ENCODE data around the gene ERBB2. TPM values are rescaled to one million over a fixed set of nuclear protein-coding genes. Genes with fewer than 3 reads are reported as not detected.

ERBB2 gene
- total and polyA plus RNA-seq, 2 of the 13 experiments (the other 11 are each of a cell fraction or from before 2014, with no cell fraction given), result 57.7 to 64.1 TPM

GRCh38 chr17:39667945-39668924 is 31.6 kb upstream of the ERBB2 start, which contains the start of gene PNMT (continued):
- TF ChIP-seq LRRFIP1 (CRISPR knock-in tag; conservative IDR thresholded peaks at IDR 0.05), result no peak
- TF ChIP-seq MLX (CRISPR knock-in tag; IDR thresholded peaks at IDR 0.05), result peak; percentile 53; the same call in 1 of the 2 replicates
- TF ChIP-seq PHF8 (CRISPR knock-in tag; IDR thresholded peaks at IDR 0.05), result peak; percentile 77
- TF ChIP-seq ZNF281 (CRISPR knock-in tag; IDR thresholded peaks at IDR 0.05; ENCODE audit: borderline replicate concordance), result peak; percentile 12; the same call in 1 of the 2 replicates
- peak; percentile 51; the same call in 1 of the 2 replicates for TF ChIP-seq GMEB1 (CRISPR knock-in tag; IDR thresholded peaks at IDR 0.05; ENCODE audit: borderline replicate concordance)
- peak; percentile 58; the same call in 1 of the 2 replicates for TF ChIP-seq RFXAP (CRISPR knock-in tag; IDR thresholded peaks at IDR 0.05; ENCODE audit: borderline replicate concordance)
- TF ChIP-seq POGZ (CRISPR knock-in tag; IDR thresholded peaks at IDR 0.05), result no peak
- TF ChIP-seq PHB2 (IDR thresholded peaks at IDR 0.05; ENCODE audit: partially characterized antibody), result no peak
- TF ChIP-seq, protein P1, sequence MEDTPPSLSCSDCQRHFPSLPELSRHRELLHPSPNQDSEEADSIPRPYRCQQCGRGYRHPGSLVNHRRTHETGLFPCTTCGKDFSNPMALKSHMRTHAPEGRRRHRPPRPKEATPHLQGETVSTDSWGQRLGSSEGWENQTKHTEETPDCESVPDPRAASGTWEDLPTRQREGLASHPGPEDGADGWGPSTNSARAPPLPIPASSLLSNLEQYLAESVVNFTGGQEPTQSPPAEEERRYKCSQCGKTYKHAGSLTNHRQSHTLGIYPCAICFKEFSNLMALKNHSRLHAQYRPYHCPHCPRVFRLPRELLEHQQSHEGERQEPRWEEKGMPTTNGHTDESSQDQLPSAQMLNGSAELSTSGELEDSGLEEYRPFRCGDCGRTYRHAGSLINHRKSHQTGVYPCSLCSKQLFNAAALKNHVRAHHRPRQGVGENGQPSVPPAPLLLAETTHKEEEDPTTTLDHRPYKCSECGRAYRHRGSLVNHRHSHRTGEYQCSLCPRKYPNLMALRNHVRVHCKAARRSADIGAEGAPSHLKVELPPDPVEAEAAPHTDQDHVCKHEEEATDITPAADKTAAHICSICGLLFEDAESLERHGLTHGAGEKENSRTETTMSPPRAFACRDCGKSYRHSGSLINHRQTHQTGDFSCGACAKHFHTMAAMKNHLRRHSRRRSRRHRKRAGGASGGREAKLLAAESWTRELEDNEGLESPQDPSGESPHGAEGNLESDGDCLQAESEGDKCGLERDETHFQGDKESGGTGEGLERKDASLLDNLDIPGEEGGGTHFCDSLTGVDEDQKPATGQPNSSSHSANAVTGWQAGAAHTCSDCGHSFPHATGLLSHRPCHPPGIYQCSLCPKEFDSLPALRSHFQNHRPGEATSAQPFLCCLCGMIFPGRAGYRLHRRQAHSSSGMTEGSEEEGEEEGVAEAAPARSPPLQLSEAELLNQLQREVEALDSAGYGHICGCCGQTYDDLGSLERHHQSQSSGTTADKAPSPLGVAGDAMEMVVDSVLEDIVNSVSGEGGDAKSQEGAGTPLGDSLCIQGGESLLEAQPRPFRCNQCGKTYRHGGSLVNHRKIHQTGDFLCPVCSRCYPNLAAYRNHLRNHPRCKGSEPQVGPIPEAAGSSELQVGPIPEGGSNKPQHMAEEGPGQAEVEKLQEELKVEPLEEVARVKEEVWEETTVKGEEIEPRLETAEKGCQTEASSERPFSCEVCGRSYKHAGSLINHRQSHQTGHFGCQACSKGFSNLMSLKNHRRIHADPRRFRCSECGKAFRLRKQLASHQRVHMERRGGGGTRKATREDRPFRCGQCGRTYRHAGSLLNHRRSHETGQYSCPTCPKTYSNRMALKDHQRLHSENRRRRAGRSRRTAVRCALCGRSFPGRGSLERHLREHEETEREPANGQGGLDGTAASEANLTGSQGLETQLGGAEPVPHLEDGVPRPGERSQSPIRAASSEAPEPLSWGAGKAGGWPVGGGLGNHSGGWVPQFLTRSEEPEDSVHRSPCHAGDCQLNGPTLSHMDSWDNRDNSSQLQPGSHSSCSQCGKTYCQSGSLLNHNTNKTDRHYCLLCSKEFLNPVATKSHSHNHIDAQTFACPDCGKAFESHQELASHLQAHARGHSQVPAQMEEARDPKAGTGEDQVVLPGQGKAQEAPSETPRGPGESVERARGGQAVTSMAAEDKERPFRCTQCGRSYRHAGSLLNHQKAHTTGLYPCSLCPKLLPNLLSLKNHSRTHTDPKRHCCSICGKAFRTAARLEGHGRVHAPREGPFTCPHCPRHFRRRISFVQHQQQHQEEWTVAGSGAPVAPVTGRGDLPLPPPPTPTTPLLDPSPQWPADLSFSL (CRISPR knock-in tag; IDR thresholded peaks at IDR 0.05), result no peak
- peak; percentile 59 for TF ChIP-seq ZNF781 (CRISPR knock-in tag; IDR thresholded peaks at IDR 0.05; ENCODE audit: borderline replicate concordance, not compliant biosample characterization)
- TF ChIP-seq, protein P2, sequence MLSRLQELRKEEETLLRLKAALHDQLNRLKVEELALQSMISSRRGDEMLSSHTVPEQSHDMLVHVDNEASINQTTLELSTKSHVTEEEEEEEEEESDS (CRISPR knock-in tag; IDR thresholded peaks at IDR 0.05; ENCODE audit: borderline replicate concordance), result no peak
- TF ChIP-seq SSRP1 (CRISPR knock-in tag; IDR thresholded peaks at IDR 0.05), result 0 out of 2 replicates have a peak, but pooled peaks have one; percentile 66
